ENCODE results near the gene VPS13C. TPM values are rescaled to one million over a fixed set of nuclear protein-coding genes. Genes with fewer than 3 reads are reported as not detected.

Gene VPS13C
- total RNA-seq, 1 donor from 2014 or later: 87.1 TPM

GRCh38 chr15:61921093-61921492 lies 139.2 kb downstream of the VPS13C start:
- intact Hi-C loops (cut with DNase I): no loop called here

GRCh38 chr15:61917457-61917856 lies 142.8 kb downstream of the VPS13C start:
- Histone ChIP-seq H3K36me3 (peaks cover 91% of the 10 kb centered on the region), H3K4me3 (no peak overlapping the region), H3K4me1 (no peaks in the 10 kb centered on the region), H3K9me3 (no peaks in the 10 kb centered on the region), H3K27me3 (no peaks in the 10 kb centered on the region), H3K27ac (no peak overlapping the region)
- TF ChIP-seq CTCF (IDR thresholded peaks at IDR 0.05): no peak
- DNase-seq: no peak
- intact Hi-C loops (cut with DNase I): no loop called here
- ATAC-seq: no peak

More at GRCh38 chr15:61921093-61921492, 139.2 kb downstream of the VPS13C start:
- no peaks in the 10 kb centered on the region for H3K4me1 ChIP-seq
- DNase-seq (no peak), ATAC-seq (no peak)
- no peak overlapping the region for H3K27ac ChIP-seq
- no peak for TF ChIP-seq CTCF (IDR thresholded peaks at IDR 0.05)
- peaks cover 83% of the 10 kb centered on the region for H3K36me3 ChIP-seq
- no peak overlapping the region for H3K4me3 ChIP-seq
- no peaks in the 10 kb centered on the region for H3K27me3 ChIP-seq
- H3K9me3 ChIP-seq: no peaks in the 10 kb centered on the region

- H3K27ac ChIP-seq: no peak overlapping the region
- no peaks in the 10 kb centered on the region for H3K4me1 ChIP-seq
- peaks cover 78% of the 10 kb centered on the region for H3K36me3 ChIP-seq
- DNase-seq (no peak), ATAC-seq (no peak)
- no peaks in the 10 kb centered on the region for H3K9me3 ChIP-seq
- no peaks in the 10 kb centered on the region for H3K27me3 ChIP-seq
- intact Hi-C loops (cut with DNase I): no loop called here
- no peak for TF ChIP-seq CTCF (IDR thresholded peaks at IDR 0.05)
- H3K4me3 ChIP-seq: no peak overlapping the region
These were observed 144.1 kb downstream of the VPS13C start for GRCh38 chr15:61916104-61916503.

GRCh38 chr15:61915640-61916039 lies 144.6 kb downstream of the VPS13C start:
- no peaks in the 10 kb centered on the region for H3K27me3 ChIP-seq
- no peak for ATAC-seq
- H3K4me1 ChIP-seq: no peaks in the 10 kb centered on the region
- no peak for TF ChIP-seq CTCF (IDR thresholded peaks at IDR 0.05)
- no peak for DNase-seq
- no peak overlapping the region for H3K27ac ChIP-seq
- no peak overlapping the region for H3K4me3 ChIP-seq
- intact Hi-C loops (cut with DNase I): no loop called here
- peaks cover 73% of the 10 kb centered on the region for H3K36me3 ChIP-seq
- H3K9me3 ChIP-seq: no peaks in the 10 kb centered on the region

- Histone ChIP-seq H3K9me3 (no peaks in the 10 kb centered on the region), H3K27me3 (no peaks in the 10 kb centered on the region), H3K4me1 (no peaks in the 10 kb centered on the region), H3K36me3 (peaks cover 62% of the 10 kb centered on the region), H3K4me3 (no peak overlapping the region), H3K27ac (no peak overlapping the region)
- ATAC-seq: no peak
- TF ChIP-seq CTCF (IDR thresholded peaks at IDR 0.05): no peak
- no peak for DNase-seq
- intact Hi-C loops (cut with DNase I): no loop called here
These were observed 149.3 kb downstream of the VPS13C start for GRCh38 chr15:61910839-61911369.

- Histone ChIP-seq H3K9me3 (no peaks in the 10 kb centered on the region), H3K4me1 (no peaks in the 10 kb centered on the region), H3K4me3 (no peak overlapping the region), H3K27ac (no peak overlapping the region), H3K27me3 (no peaks in the 10 kb centered on the region), H3K36me3 (peaks cover 56% of the 10 kb centered on the region)
- ATAC-seq (no peak), DNase-seq (no peak)
- intact Hi-C loops (cut with DNase I): no loop called here
- TF ChIP-seq CTCF (IDR thresholded peaks at IDR 0.05): no peak
These were observed 152.0 kb downstream of the VPS13C start for GRCh38 chr15:61908241-61908640.
